OCI-LY7 (cell line): ENCODE data around the gene UBE2H.

ENCODE experiments used
- CTCF ChIP-seq: fragments of 200-600 bp; sonication (generic); conservative IDR thresholded peaks from 2 replicates; pipeline ENCODE4 v1.5.1; 2014; ENCODE audit warnings: mild to moderate bottlenecking, antibody characterized with exemption, low read length, moderate library complexity, mixed read lengths
- EZH2phosphoT487 ChIP-seq: fragments of 200-600 bp; sonication (generic); IDR thresholded peaks from 2 replicates; pipeline ENCODE4 v1.6.1; 2018; ENCODE audit warnings: low read depth, borderline replicate concordance, mild to moderate bottlenecking, mixed run types, antibody characterized with exemption, low read length, moderate library complexity, mixed read lengths

GRCh38 chr7:129989466-129989865, 36.7 kb upstream of the UBE2H start:
- TF ChIP-seq CTCF (no peak), EZH2phosphoT487 (no peak)
